HepG2 (cell line): ENCODE measurements around the gene TUBB2B. TPM values are rescaled to one million over a fixed set of nuclear protein-coding genes. Genes with fewer than 3 reads are reported as not detected.

Experiments
- CREB1 ChIP-seq, 2 experiments: fragments of 450-650 bp in 1 of 2; IDR thresholded peaks; 2 replicates each; pipeline ENCODE4 v1.6.1; 2016 to 2017; ENCODE audit warnings: control low read depth in 1 of 2, mild to moderate bottlenecking in 1 of 2, missing compliant biosample characterization in 1 of 2, missing genetic modification characterization in 1 of 2
- EP300 ChIP-seq, 3 experiments: sonication (generic) in 1 of 3; formaldehyde crosslinking in 1 of 3; IDR thresholded peaks; 2 replicates each; pipeline versions ENCODE4 v1.5.1 to v1.6.1; 2011 to 2020; ENCODE audit warnings: low read depth in 2 of 3, low read length in 2 of 3, borderline replicate concordance in 1 of 3, improper control_type of control experiment in 1 of 3, mild to moderate bottlenecking in 1 of 3, missing genetic modification reagents in 1 of 3, moderate library complexity in 1 of 3
- ESRRA ChIP-seq: sonication (generic); formaldehyde crosslinking; IDR thresholded peaks from 2 replicates; pipeline ENCODE4 v1.5.1; 2020; ENCODE audit warnings: mild to moderate bottlenecking, low read depth, missing genetic modification reagents
- ETV5 ChIP-seq: IDR thresholded peaks from 2 replicates; pipeline ENCODE4 v1.6.1; 2018; ENCODE audit warnings: missing biosample characterization, missing genetic modification reagents, inconsistent platforms, borderline replicate concordance
- HCFC1 ChIP-seq: fragments of 150-350 bp; IDR thresholded peaks from 2 replicates; pipeline ENCODE4 v1.6.1; 2014; ENCODE audit warnings: low read depth, low read length
- HDAC6 ChIP-seq: fragments of 200-600 bp; sonication (generic); IDR thresholded peaks from 2 replicates; pipeline ENCODE4 v1.7.0; 2017; ENCODE audit warnings: mild to moderate bottlenecking, antibody characterized with exemption, low read length, low read depth
- HOXD1 ChIP-seq: sonication (generic); formaldehyde crosslinking; IDR thresholded peaks from 2 replicates; pipeline ENCODE4 v1.5.0; 2020; ENCODE audit warnings: missing genetic modification reagents
- KLF9 ChIP-seq: IDR thresholded peaks from 2 replicates; pipeline ENCODE4 v1.6.1; 2016; ENCODE audit warnings: low read depth
- MXD4 ChIP-seq: IDR thresholded peaks from 2 replicates; pipeline ENCODE4 v1.6.1; 2016; ENCODE audit warnings: mild to moderate bottlenecking, missing biosample characterization, missing genetic modification reagents
- MYC ChIP-seq: sonication (generic); formaldehyde crosslinking; IDR thresholded peaks from 2 replicates; pipeline ENCODE4 v1.9.0; 2021; ENCODE audit warnings: missing genetic modification reagents, borderline replicate concordance
- NCOR1 ChIP-seq: fragments of 200-600 bp; sonication (generic); IDR thresholded peaks from 2 replicates; pipeline ENCODE4 v1.7.0; 2017; ENCODE audit warnings: antibody characterized with exemption, low read length, borderline replicate concordance
- NFIC ChIP-seq: IDR thresholded peaks from 2 replicates; pipeline ENCODE4 v1.6.1; 2012; ENCODE audit warnings: mild to moderate bottlenecking, low read length, inconsistent platforms
- PHB2 ChIP-seq: fragments of 450-650 bp; IDR thresholded peaks from 2 replicates; pipeline ENCODE4 v1.6.1; 2018; ENCODE audit not compliant: partially characterized antibody
- PITX1 ChIP-seq: sonication (generic); formaldehyde crosslinking; IDR thresholded peaks from 2 replicates; pipeline ENCODE4 v1.5.1; 2020; ENCODE audit warnings: mild to moderate bottlenecking, missing genetic modification reagents
- RARA ChIP-seq: IDR thresholded peaks from 2 replicates; pipeline ENCODE4 v1.6.1; 2016; ENCODE audit warnings: missing genetic modification reagents, missing compliant biosample characterization
- SETDB1 ChIP-seq: sonication (generic); formaldehyde crosslinking; IDR thresholded peaks from 2 replicates; pipeline ENCODE4 v1.5.1; 2020; ENCODE audit warnings: missing genetic modification reagents, mild to moderate bottlenecking, borderline replicate concordance
- ZFP36L1 ChIP-seq: sonication (generic); formaldehyde crosslinking; IDR thresholded peaks from 2 replicates; pipeline ENCODE4 v1.8.0; 2022; ENCODE audit warnings: mild to moderate bottlenecking, missing genetic modification reagents, moderate library complexity
- ZFY ChIP-seq: sonication (generic); formaldehyde crosslinking; IDR thresholded peaks from 2 replicates; pipeline ENCODE4 v1.4.0; 2020; ENCODE audit warnings: missing genetic modification reagents
- ZNF3 ChIP-seq: IDR thresholded peaks from 2 replicates; pipeline ENCODE4 v1.7.0; 2017; ENCODE audit warnings: inconsistent platforms
- polyA plus RNA-seq, 8 experiments: library from polyadenylated mRNA; depleted of rRNA in 3 of 8; stranded (reverse) in 7 of 8; unstranded in 1 of 8; fragments of >200 nt; fragmentation: Illumina TruSeq in 4 of 8; extraction: Trizol in 4 of 8; gene quantifications; 2 replicates each; pipeline versions ENCODE4 v1.2.1 to v1.2.3, GENCODE V29; 2011 to 2016; ENCODE audit warnings: low read depth in 4 of 8, missing spikeins in 1 of 8, mixed read lengths in 1 of 8; ENCODE audit not compliant: insufficient read depth in 1 of 8
- total RNA-seq, 5 experiments: library from RNA; depleted of rRNA; stranded (reverse); fragments of >200 nt; fragmentation: Illumina TruSeq; extraction: Trizol; gene quantifications; 2 replicates each; pipeline ENCODE4 v1.2.3, GENCODE V29; 2016; ENCODE audit warnings: low read depth in 1 of 5
- TF ChIP-seq, protein P1 (sequence below): sonication (generic); formaldehyde crosslinking; IDR thresholded peaks from 2 replicates; pipeline ENCODE4 v1.4.0; 2020; ENCODE audit warnings: mild to moderate bottlenecking, missing genetic modification reagents, borderline replicate concordance
- TF ChIP-seq, protein P2 (sequence below): sonication (generic); formaldehyde crosslinking; IDR thresholded peaks from 2 replicates; pipeline ENCODE4 v1.5.0; 2020; ENCODE audit warnings: mild to moderate bottlenecking, missing genetic modification reagents, borderline replicate concordance
- TF ChIP-seq, protein P3 (sequence below): sonication (generic); formaldehyde crosslinking; IDR thresholded peaks from 2 replicates; pipeline ENCODE4; 2020; ENCODE audit warnings: missing genetic modification reagents, mild to moderate bottlenecking, borderline replicate concordance

Gene TUBB2B
- total and polyA plus RNA-seq, 2 of the 13 experiments (the other 11 are each of a cell fraction or from before 2014, with no cell fraction given) = 10.3 to 23.6 TPM

DNA sequence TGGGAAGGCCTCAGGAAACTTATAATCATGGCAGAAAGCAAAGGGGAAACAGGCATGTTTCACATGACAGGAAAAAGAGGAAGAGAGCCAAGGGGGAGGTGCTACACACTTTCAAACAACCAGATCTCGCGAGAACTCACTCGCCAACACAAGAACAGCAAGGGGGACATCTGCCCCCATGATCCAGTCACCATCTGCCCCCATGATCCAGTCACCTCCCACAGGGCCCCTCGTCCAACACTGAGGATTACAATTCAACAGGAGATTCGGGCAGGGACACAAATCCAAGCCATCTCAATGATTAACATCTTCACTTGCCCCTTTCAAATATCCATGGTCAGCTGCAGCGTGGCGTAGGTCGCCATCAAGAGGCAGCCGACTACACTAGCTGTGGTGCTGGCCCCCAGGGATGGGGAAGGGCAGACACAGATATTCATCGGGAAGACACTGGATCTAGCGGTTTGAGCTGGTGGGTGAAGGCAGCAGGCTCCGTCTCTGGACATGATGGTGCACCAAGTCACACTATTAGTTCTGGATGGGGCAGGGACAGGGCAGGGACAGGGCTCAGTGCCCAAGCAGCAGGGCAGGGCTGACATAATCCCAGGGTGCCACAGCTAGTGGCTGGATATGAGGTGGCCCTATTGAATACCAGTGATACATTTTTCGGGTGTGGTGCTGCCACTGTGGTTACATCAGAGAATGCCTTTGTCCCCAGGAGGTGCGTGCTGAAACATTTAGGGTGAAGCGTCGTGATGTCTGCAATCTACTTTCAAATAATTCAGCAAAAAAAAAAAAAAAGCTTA lies 31.6 kb downstream of the TUBB2B start (continued):
- TF ChIP-seq CREB1 (IDR thresholded peaks at IDR 0.05) = no peak; the same call in 1 of the 2 replicates
- TF ChIP-seq CREB1 (CRISPR knock-in tag; IDR thresholded peaks at IDR 0.05) = no peak
- no peak for TF ChIP-seq NFIC
- peak; percentile 77; the same call in 1 of the 2 replicates for TF ChIP-seq PITX1 (CRISPR knock-in tag)
- TF ChIP-seq, protein P1, sequence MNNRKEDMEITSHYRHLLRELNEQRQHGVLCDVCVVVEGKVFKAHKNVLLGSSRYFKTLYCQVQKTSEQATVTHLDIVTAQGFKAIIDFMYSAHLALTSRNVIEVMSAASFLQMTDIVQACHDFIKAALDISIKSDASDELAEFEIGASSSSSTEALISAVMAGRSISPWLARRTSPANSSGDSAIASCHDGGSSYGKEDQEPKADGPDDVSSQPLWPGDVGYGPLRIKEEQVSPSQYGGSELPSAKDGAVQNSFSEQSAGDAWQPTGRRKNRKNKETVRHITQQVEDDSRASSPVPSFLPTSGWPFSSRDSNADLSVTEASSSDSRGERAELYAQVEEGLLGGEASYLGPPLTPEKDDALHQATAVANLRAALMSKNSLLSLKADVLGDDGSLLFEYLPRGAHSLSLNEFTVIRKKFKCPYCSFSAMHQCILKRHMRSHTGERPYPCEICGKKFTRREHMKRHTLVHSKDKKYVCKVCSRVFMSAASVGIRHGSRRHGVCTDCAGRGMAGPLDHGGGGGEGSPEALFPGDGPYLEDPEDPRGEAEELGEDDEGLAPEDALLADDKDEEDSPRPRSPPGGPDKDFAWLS (CRISPR knock-in tag) = no peak
- TF ChIP-seq HCFC1 = no peak
- 0 out of 2 replicates have a peak, but pooled peaks have one; percentile 58 for TF ChIP-seq MXD4 (CRISPR knock-in tag)
- no peak for TF ChIP-seq ESRRA (CRISPR knock-in tag)
- 0 out of 2 replicates have a peak, but pooled peaks have one; percentile 13 for TF ChIP-seq ETV5 (CRISPR knock-in tag)
- no peak for TF ChIP-seq PHB2
- TF ChIP-seq, protein P2, sequence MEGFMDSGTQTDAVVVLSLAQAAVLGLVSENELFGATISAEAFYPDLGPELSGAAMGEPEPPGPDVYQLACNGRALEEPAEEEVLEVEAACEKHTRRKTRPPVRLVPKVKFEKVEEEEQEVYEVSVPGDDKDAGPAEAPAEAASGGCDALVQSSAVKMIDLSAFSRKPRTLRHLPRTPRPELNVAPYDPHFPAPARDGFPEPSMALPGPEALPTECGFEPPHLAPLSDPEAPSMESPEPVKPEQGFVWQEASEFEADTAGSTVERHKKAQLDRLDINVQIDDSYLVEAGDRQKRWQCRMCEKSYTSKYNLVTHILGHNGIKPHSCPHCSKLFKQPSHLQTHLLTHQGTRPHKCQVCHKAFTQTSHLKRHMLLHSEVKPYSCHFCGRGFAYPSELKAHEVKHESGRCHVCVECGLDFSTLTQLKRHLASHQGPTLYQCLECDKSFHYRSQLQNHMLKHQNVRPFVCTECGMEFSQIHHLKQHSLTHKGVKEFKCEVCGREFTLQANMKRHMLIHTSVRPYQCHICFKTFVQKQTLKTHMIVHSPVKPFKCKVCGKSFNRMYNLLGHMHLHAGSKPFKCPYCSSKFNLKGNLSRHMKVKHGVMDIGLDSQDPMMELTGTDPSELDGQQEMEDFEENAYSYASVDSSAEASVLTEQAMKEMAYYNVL (CRISPR knock-in tag) = 0 out of 2 replicates have a peak, but pooled peaks have one; percentile 19
- TF ChIP-seq RARA (CRISPR knock-in tag) = no peak
- TF ChIP-seq, protein P3, sequence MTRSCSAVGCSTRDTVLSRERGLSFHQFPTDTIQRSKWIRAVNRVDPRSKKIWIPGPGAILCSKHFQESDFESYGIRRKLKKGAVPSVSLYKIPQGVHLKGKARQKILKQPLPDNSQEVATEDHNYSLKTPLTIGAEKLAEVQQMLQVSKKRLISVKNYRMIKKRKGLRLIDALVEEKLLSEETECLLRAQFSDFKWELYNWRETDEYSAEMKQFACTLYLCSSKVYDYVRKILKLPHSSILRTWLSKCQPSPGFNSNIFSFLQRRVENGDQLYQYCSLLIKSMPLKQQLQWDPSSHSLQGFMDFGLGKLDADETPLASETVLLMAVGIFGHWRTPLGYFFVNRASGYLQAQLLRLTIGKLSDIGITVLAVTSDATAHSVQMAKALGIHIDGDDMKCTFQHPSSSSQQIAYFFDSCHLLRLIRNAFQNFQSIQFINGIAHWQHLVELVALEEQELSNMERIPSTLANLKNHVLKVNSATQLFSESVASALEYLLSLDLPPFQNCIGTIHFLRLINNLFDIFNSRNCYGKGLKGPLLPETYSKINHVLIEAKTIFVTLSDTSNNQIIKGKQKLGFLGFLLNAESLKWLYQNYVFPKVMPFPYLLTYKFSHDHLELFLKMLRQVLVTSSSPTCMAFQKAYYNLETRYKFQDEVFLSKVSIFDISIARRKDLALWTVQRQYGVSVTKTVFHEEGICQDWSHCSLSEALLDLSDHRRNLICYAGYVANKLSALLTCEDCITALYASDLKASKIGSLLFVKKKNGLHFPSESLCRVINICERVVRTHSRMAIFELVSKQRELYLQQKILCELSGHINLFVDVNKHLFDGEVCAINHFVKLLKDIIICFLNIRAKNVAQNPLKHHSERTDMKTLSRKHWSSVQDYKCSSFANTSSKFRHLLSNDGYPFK = peak; percentile 86; the same call in 1 of the 2 replicates
- no peak for TF ChIP-seq ZFP36L1 (CRISPR knock-in tag)
- 0 out of 2 replicates have a peak, but pooled peaks have one; percentile 35 for TF ChIP-seq NCOR1
- no peak for TF ChIP-seq ZNF3 (CRISPR knock-in tag)
- TF ChIP-seq MYC (CRISPR knock-in tag) = peak; percentile 65; the same call in 1 of the 2 replicates
- TF ChIP-seq KLF9 (CRISPR knock-in tag) = peak; percentile 60; the same call in 1 of the 2 replicates
- no peak for TF ChIP-seq HDAC6
- TF ChIP-seq ZFY (CRISPR knock-in tag) = peak; percentile 70
- no peak for TF ChIP-seq HOXD1 (CRISPR knock-in tag)
- TF ChIP-seq SETDB1 = no peak
- 0 out of 4 replicates have a peak, but pooled peaks of 1 of the 2 experiments have one; percentile 8 for TF ChIP-seq EP300 (IDR thresholded peaks at IDR 0.05; ENCODE audit: low read depth in 2 of 2, low read length in 2 of 2)
- TF ChIP-seq EP300 (CRISPR knock-in tag; IDR thresholded peaks at IDR 0.05; ENCODE audit: borderline replicate concordance) = no peak
